H1 (cell line): Measurements from ENCODE around the gene DSTN. TPM values are rescaled to one million over a fixed set of nuclear protein-coding genes. Genes with fewer than 3 reads are reported as not detected.

ENCODE experiments used
- CTCF ChIA-PET: fragments of 300-600 bp; sonication (Branson Sonifier 250); formaldehyde crosslinking; loops from one replicate; lab custom pipeline; 2021; ENCODE audit not compliant: partially characterized antibody; lab: Charles Lee
- POLR2A ChIA-PET: fragments of 300-600 bp; sonication (Branson Sonifier 250); formaldehyde crosslinking; loops from one replicate; lab custom pipeline; 2021; ENCODE audit warnings: inconsistent platforms; ENCODE audit not compliant: partially characterized antibody; lab: Charles Lee
- DNase-seq, 2 experiments: peaks; one replicate each; pipeline versions ENCODE4 v3.0.0 to v3.0.0-alpha.2; 2010 to 2022; ENCODE audit warnings: low spot score in 2 of 2, low read depth in 1 of 2, mixed read lengths in 1 of 2
- FAIRE-seq: peaks from 2 replicates; lab custom pipeline; 2011; peaks lifted over from hg19 to GRCh38; lab: Jason Lieb, UNC
- H2AFZ ChIP-seq: 2 replicates; pipeline ENCODE4 v1.8.1; 2012; ENCODE audit warnings: low read length, inconsistent platforms
- H2AK5ac ChIP-seq: 2 replicates; pipeline ENCODE4 v1.6.1; 2013; ENCODE audit warnings: low read depth, low read length
- H2BK120ac ChIP-seq: replicated peaks from 2 replicates; pipeline ENCODE3; 2013; ENCODE audit warnings: low read depth, low read length, inconsistent platforms
- H2BK12ac ChIP-seq: 2 replicates; pipeline ENCODE4 v1.6.1; 2013; ENCODE audit warnings: low read depth, low read length
- H2BK15ac ChIP-seq: 2 replicates; pipeline ENCODE4 v1.6.1; 2013; ENCODE audit warnings: low read length
- H2BK20ac ChIP-seq: 2 replicates; pipeline ENCODE4 v1.6.1; 2013; ENCODE audit warnings: low read length
- H2BK5ac ChIP-seq: 2 replicates; pipeline ENCODE4 v1.6.1; 2013; ENCODE audit warnings: low read depth, low read length
- H3K14ac ChIP-seq: 2 replicates; pipeline ENCODE4 v1.6.1; 2013; ENCODE audit warnings: inconsistent platforms; ENCODE audit not compliant: insufficient read length
- H3K18ac ChIP-seq: 2 replicates; pipeline ENCODE4 v1.6.1; 2013; ENCODE audit warnings: low read length; ENCODE audit errors: extremely low read depth
- H3K23ac ChIP-seq: 2 replicates; pipeline ENCODE4 v1.6.1; 2013; ENCODE audit warnings: inconsistent platforms; ENCODE audit not compliant: insufficient read length
- H3K23me2 ChIP-seq: 2 replicates; pipeline ENCODE4 v1.6.1; 2013; ENCODE audit warnings: low read depth, low read length
- H3K27ac ChIP-seq: 2 replicates; pipeline ENCODE4 v1.6.1; 2011; ENCODE audit warnings: low read depth, low read length, inconsistent platforms
- H3K27me3 ChIP-seq, 4 experiments: replicated peaks in 1 of 4; 1 replicate in 1 of 4; 2 replicates in 3 of 4; pipeline versions ENCODE4 v1.6.1 to v1.8.1; 2011 to 2013; ENCODE audit warnings: low read length in 3 of 4, mild to moderate bottlenecking in 3 of 4, inconsistent platforms in 2 of 4, mixed read lengths in 2 of 4, moderate library complexity in 1 of 4; ENCODE audit not compliant: control insufficient read depth in 3 of 4, insufficient read depth in 3 of 4; ENCODE audit errors: extremely low read depth in 1 of 4
- H3K36me3 ChIP-seq, 4 experiments: 2 replicates each; pipeline versions ENCODE4 v1.6.1 to v1.8.1; 2011 to 2013; ENCODE audit warnings: mild to moderate bottlenecking in 4 of 4, low read length in 3 of 4, moderate library complexity in 2 of 4, control low read depth in 1 of 4, inconsistent platforms in 1 of 4; ENCODE audit not compliant: insufficient read depth in 4 of 4, control insufficient read depth in 2 of 4
- H3K4ac ChIP-seq: replicated peaks from 2 replicates; pipeline ENCODE3; 2013; ENCODE audit warnings: low read length, low read depth, mixed read lengths, inconsistent platforms; ENCODE audit not compliant: insufficient read length
- H3K4me1 ChIP-seq, 4 experiments: replicated peaks in 1 of 4; 1 replicate in 1 of 4; 2 replicates in 3 of 4; pipeline versions ENCODE4 v1.6.1 to v1.8.1; 2011 to 2013; ENCODE audit warnings: low read length in 3 of 4, inconsistent platforms in 2 of 4, mixed read lengths in 1 of 4; ENCODE audit not compliant: insufficient read depth in 4 of 4, control insufficient read depth in 3 of 4
- H3K4me2 ChIP-seq, 2 experiments: 2 replicates each; pipeline versions ENCODE4 v1.6.1 to v1.8.1; 2011 to 2013; ENCODE audit warnings: low read depth in 2 of 2, low read length in 2 of 2, control low read depth in 1 of 2, inconsistent platforms in 1 of 2, mild to moderate bottlenecking in 1 of 2; ENCODE audit not compliant: insufficient read depth in 1 of 2
- H3K4me3 ChIP-seq, 4 experiments: fragments of 200-600, 300-600 bp in 1 of 4; sonication (generic), shearing (Covaris generic), sonication (Bioruptor Twin) in 1 of 4; 2 replicates each; pipeline versions ENCODE4 v1.5.1 to v1.8.1; 2011 to 2016; ENCODE audit warnings: low read length in 4 of 4, low read depth in 3 of 4, control low read depth in 2 of 4, inconsistent platforms in 2 of 4, mild to moderate bottlenecking in 2 of 4, mixed read lengths in 1 of 4, moderate library complexity in 1 of 4; ENCODE audit not compliant: insufficient read depth in 2 of 4; ENCODE audit errors: extremely low read depth in 1 of 4
- H3K56ac ChIP-seq: replicated peaks from 2 replicates; pipeline ENCODE3; 2013; ENCODE audit warnings: low read depth, mild to moderate bottlenecking, mixed read lengths, low read length, inconsistent platforms; ENCODE audit not compliant: insufficient read length
- H3K79me1 ChIP-seq: 2 replicates; pipeline ENCODE4 v1.6.1; 2013; ENCODE audit warnings: low read depth, low read length, control low read depth
- H3K79me2 ChIP-seq, 2 experiments: 2 replicates each; pipeline versions ENCODE4 v1.6.1 to v1.8.1; 2012 to 2013; ENCODE audit warnings: low read length in 2 of 2, mild to moderate bottlenecking in 2 of 2, inconsistent platforms in 1 of 2; ENCODE audit not compliant: insufficient read depth in 2 of 2, control insufficient read depth in 1 of 2
- H3K9ac ChIP-seq, 4 experiments: replicated peaks in 1 of 4; 1 replicate in 1 of 4; 2 replicates in 3 of 4; pipeline versions ENCODE4 v1.6.1 to v1.8.1; 2011 to 2013; ENCODE audit warnings: low read depth in 3 of 4, low read length in 3 of 4, control low read depth in 2 of 4, mild to moderate bottlenecking in 2 of 4, moderate library complexity in 2 of 4, inconsistent platforms in 1 of 4; ENCODE audit errors: extremely low read depth in 1 of 4
- H3K9me3 ChIP-seq, 2 experiments: 2 replicates each; pipeline versions ENCODE4 v1.6.1 to v1.8.1; 2012 to 2013; ENCODE audit warnings: mild to moderate bottlenecking in 2 of 2, moderate library complexity in 2 of 2, control low read depth in 1 of 2, inconsistent platforms in 1 of 2, low read depth in 1 of 2, low read length in 1 of 2, mixed read lengths in 1 of 2; ENCODE audit not compliant: insufficient read depth in 2 of 2
- H4K20me1 ChIP-seq, 2 experiments: replicated peaks in 1 of 2; 2 replicates each; pipeline versions ENCODE3 to v1.8.1; 2011 to 2013; ENCODE audit warnings: inconsistent platforms in 2 of 2, low read length in 2 of 2, mild to moderate bottlenecking in 1 of 2; ENCODE audit not compliant: insufficient read depth in 2 of 2, control insufficient read depth in 1 of 2
- H4K5ac ChIP-seq: 2 replicates; pipeline ENCODE4 v1.6.1; 2013; ENCODE audit warnings: low read length, low read depth, mixed read lengths, inconsistent platforms; ENCODE audit not compliant: insufficient read length
- H4K8ac ChIP-seq: 2 replicates; pipeline ENCODE4 v1.8.0; 2013; ENCODE audit warnings: mild to moderate bottlenecking, moderate library complexity, low read length, inconsistent platforms; ENCODE audit not compliant: insufficient read depth; ENCODE audit errors: extremely low read depth
- H4K91ac ChIP-seq: replicated peaks from 2 replicates; pipeline ENCODE3; 2013; ENCODE audit warnings: low read length, mixed read lengths, inconsistent platforms; ENCODE audit not compliant: insufficient read length
- CBX5 ChIP-seq: fragments of 300-800, 300-1000 bp; sonication (generic); IDR thresholded peaks from 2 replicates; pipeline ENCODE4 v1.7.1; 2016; ENCODE audit warnings: antibody characterized with exemption, low read length, low read depth
- JUND ChIP-seq: IDR thresholded peaks from 2 replicates; pipeline ENCODE4 v1.6.1; 2011; ENCODE audit warnings: mild to moderate bottlenecking, improper control_type of control experiment, low read length
- RAD21 ChIP-seq, 2 experiments: IDR thresholded peaks in 1 of 2; conservative IDR thresholded peaks in 1 of 2; 2 replicates each; pipeline ENCODE4 v1.6.1; 2011; ENCODE audit warnings: low read depth in 2 of 2, low read length in 2 of 2, improper control_type of control experiment in 1 of 2, inconsistent platforms in 1 of 2, mild to moderate bottlenecking in 1 of 2, moderate library complexity in 1 of 2
- SP1 ChIP-seq: IDR thresholded peaks from 2 replicates; pipeline ENCODE4 v1.6.1; 2011; ENCODE audit warnings: low read depth, low read length
- WGBS, 2 experiments: shearing (Covaris generic) in 1 of 2; methylation state at CpG; one replicate each; pipeline versions ENCODE4 v1.1.6 to v1.1.7; 2013 to 2015; ENCODE audit warnings: low lambda C conversion rate in 2 of 2, mixed read lengths in 2 of 2, inconsistent platforms in 1 of 2, low coverage in 1 of 2, missing lambda C conversion rate in 1 of 2; ENCODE audit not compliant: insufficient replicate concordance in 2 of 2, insufficient coverage in 1 of 2, insufficient read length in 1 of 2; ENCODE audit errors: extremely low coverage in 1 of 2, missing lambda C conversion rate in 1 of 2; 5-methylcytosine and 5-hydroxymethylcytosine counted together
- polyA plus RNA-seq, 7 experiments: library from polyadenylated mRNA; depleted of rRNA in 3 of 7; stranded (reverse) in 5 of 7; unstranded in 2 of 7; fragments of >200 nt in 5 of 7; fragments of 200-250 nt in 2 of 7; gene quantifications; 1 replicate in 5 of 7; 2 replicates in 1 of 7; 4 replicates in 1 of 7; pipeline versions ENCODE4 v1.2.1 to v1.2.3, GENCODE V29; 2011 to 2013; ENCODE audit warnings: missing spikeins in 2 of 7, mixed read lengths in 2 of 7
- total RNA-seq: library from RNA; stranded (reverse); fragmentation: NEBNext Ultra II Directional; extraction: Animal tissue kit (Norgen Biotek cat#: 25700); gene quantifications from 2 replicates; pipeline ENCODE4 v1.2.1, GENCODE V29; 2021
- TF ChIP-seq, protein P1 (sequence below), 3 experiments: IDR thresholded peaks; 1 replicate in 2 of 3; 2 replicates in 1 of 3; pipeline versions ENCODE4 v1.5.1 to v1.6.1; 2011; ENCODE audit warnings: low read length in 3 of 3, mild to moderate bottlenecking in 3 of 3, inconsistent platforms in 2 of 3, low read depth in 1 of 3, moderate library complexity in 1 of 3; ENCODE audit not compliant: insufficient read depth in 1 of 3; ENCODE audit errors: control extremely low read depth in 1 of 3

DSTN gene
- total and polyA plus RNA-seq, 2 of the 8 experiments (the other 6 are each of a cell fraction or from before 2014, with no cell fraction given): 43.3 to 208 TPM

- Histone ChIP-seq H3K23ac (no peak overlapping the region), H3K4me2 (0 out of 4 replicates have a peak overlapping the region, but pooled peaks of 1 of the 2 experiments have one; percentile 14), H3K4me1 (peaks cover 6 to 9% (median 8%) of the 10 kb centered on the region in 4 experiments; a peak in 5 of 7 replicates), H3K4me3 (no peak overlapping the region), H3K18ac (no peak overlapping the region; the same call in 1 of the 2 replicates), H4K5ac (no peak overlapping the region), H3K9me3 (peaks cover 6 to 13% of the 10 kb centered on the region in 2 experiments), H3K14ac (no peak overlapping the region), H4K91ac (no peak overlapping the region), H3K9ac (no peak overlapping the region), H3K79me2 (peaks cover 0 to 74% of the 10 kb centered on the region in 2 experiments; a peak in 3 of 4 replicates), H3K36me3 (peaks cover 0 to 14% (median 7%) of the 10 kb centered on the region in 4 experiments; a peak in 5 of 8 replicates), H3K4ac (no peak overlapping the region), H2BK120ac (no peak overlapping the region), H3K23me2 (no peaks in the 10 kb centered on the region), H2BK15ac (no peak overlapping the region), H2BK5ac (no peak overlapping the region; the same call in 1 of the 2 replicates), H2AFZ (no peak overlapping the region), H3K56ac (no peak overlapping the region), H3K27me3 (no peaks in the 10 kb centered on the region), H2AK5ac (no peak overlapping the region), H3K27ac (no peak overlapping the region), H4K20me1 (peaks cover 4 to 16% of the 10 kb centered on the region in 2 experiments), H3K79me1 (peaks cover 30% of the 10 kb centered on the region), H2BK12ac (0 out of 2 replicates have a peak overlapping the region, but pooled peaks have one; percentile 39), H4K8ac (no peak overlapping the region), H2BK20ac (peak overlapping the region; percentile 28; the same call in 1 of the 2 replicates)
- ChIA-PET CTCF (interaction anchor here (0.6 to 5.9 kb wide), 21 partner anchors 11 to 344 kb away, joined by 3 to 45 read pairs (median 4); partner anchors contain the start of genes BFSP1 and RRBP1), POLR2A (interaction anchor here (1.0 to 1.8 kb wide), 3 partner anchors 11 to 22 kb away, joined by 3 to 5 read pairs (median 3); no protein-coding TSS in a partner anchor)
- no peak for TF ChIP-seq SP1
- TF ChIP-seq, protein P1, sequence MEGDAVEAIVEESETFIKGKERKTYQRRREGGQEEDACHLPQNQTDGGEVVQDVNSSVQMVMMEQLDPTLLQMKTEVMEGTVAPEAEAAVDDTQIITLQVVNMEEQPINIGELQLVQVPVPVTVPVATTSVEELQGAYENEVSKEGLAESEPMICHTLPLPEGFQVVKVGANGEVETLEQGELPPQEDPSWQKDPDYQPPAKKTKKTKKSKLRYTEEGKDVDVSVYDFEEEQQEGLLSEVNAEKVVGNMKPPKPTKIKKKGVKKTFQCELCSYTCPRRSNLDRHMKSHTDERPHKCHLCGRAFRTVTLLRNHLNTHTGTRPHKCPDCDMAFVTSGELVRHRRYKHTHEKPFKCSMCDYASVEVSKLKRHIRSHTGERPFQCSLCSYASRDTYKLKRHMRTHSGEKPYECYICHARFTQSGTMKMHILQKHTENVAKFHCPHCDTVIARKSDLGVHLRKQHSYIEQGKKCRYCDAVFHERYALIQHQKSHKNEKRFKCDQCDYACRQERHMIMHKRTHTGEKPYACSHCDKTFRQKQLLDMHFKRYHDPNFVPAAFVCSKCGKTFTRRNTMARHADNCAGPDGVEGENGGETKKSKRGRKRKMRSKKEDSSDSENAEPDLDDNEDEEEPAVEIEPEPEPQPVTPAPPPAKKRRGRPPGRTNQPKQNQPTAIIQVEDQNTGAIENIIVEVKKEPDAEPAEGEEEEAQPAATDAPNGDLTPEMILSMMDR (IDR thresholded peaks at IDR 0.05; ENCODE audit: control extremely low read depth in 1 of 3, insufficient read depth in 1 of 3, low read depth in 1 of 3, low read length in 3 of 3): peak; percentile 55 to 72 (median 58); a peak in 3 of 4 replicates
- TF ChIP-seq JUND: no peak
- TF ChIP-seq RAD21 (IDR thresholded peaks at IDR 0.05 in 1 of 2, conservative IDR thresholded peaks at IDR 0.05 in 1 of 2; ENCODE audit: low read depth in 2 of 2, low read length in 2 of 2): peak; percentile 23 to 52; a peak in 2 of 4 replicates
- no peak for TF ChIP-seq CBX5
- FAIRE-seq (no peak), DNase-seq (peak in 1 of 2 experiments; percentile 85)
- 51% methylated on average over 7 of the region's 7 CpGs; no CpG with 5 or more reads in 1 of the 2 experiments for WGBS, 2 experiments
Measured at GRCh38 chr20:17654649-17655285, 84.9 kb downstream of the DSTN start.
